PC-3 (cell line): Measurements from ENCODE around the gene DOCK4.

Source experiments
- CTCF ChIP-seq: fragments of 300-600 bp; sonication (generic); conservative IDR thresholded peaks from 2 replicates; pipeline ENCODE4 v1.5.1; 2017; ENCODE audit warnings: antibody characterized with exemption, low read depth, mild to moderate bottlenecking, low read length
- EZH2 ChIP-seq: fragments of 300-600 bp; sonication (generic); IDR thresholded peaks from one replicate; pipeline ENCODE4 v1.6.1; 2017; ENCODE audit warnings: antibody characterized with exemption, mild to moderate bottlenecking, low read length; ENCODE audit not compliant: unreplicated experiment
- EZH2phosphoT487 ChIP-seq: fragments of 300-600 bp; sonication (generic); IDR thresholded peaks from 2 replicates; pipeline ENCODE4 v1.6.1; 2018; ENCODE audit warnings: mild to moderate bottlenecking, antibody characterized with exemption, low read length, borderline replicate concordance

GRCh38 chr7:111982133-111982532 lies 224.1 kb downstream of the DOCK4 start:
- TF ChIP-seq CTCF (no peak), EZH2 (no peak), EZH2phosphoT487 (no peak)
